GM12875 (cell line): ENCODE results near the gene RECQL5.

Experiments used
- H3K4me3 ChIP-seq: one replicate; pipeline ENCODE4 v1.5.1; 2011; ENCODE audit warnings: low read depth, low read length, control low read depth
- CTCF ChIP-seq: IDR thresholded peaks from 2 replicates; pipeline ENCODE4 v1.5.1; 2011; ENCODE audit warnings: low read depth, mild to moderate bottlenecking, control low read depth, inconsistent platforms, low read length, moderate library complexity, borderline replicate concordance; ENCODE audit not compliant: insufficient read depth

RECQL5 gene

GRCh38 chr17:75693500-75694481 is 26.8 kb upstream of the RECQL5 start:
- no peak overlapping the region for H3K4me3 ChIP-seq
- no peak for TF ChIP-seq CTCF

GRCh38 chr17:75692976-75693375 is 26.0 kb upstream of the RECQL5 start:
- TF ChIP-seq CTCF, result no peak
- H3K4me3 ChIP-seq, result no peak overlapping the region

GRCh38 chr17:75691801-75692626 is 25.1 kb upstream of the RECQL5 start:
- H3K4me3 ChIP-seq, result no peak overlapping the region
- TF ChIP-seq CTCF, result no peak

- TF ChIP-seq CTCF, result no peak
- no peak overlapping the region for H3K4me3 ChIP-seq
Measured at GRCh38 chr17:75691371-75691791, 24.4 kb upstream of the RECQL5 start.

GRCh38 chr17:75689441-75689873 is 22.5 kb upstream of the RECQL5 start:
- TF ChIP-seq CTCF, result no peak
- H3K4me3 ChIP-seq, result no peak overlapping the region

GRCh38 chr17:75688209-75688825 is 21.4 kb upstream of the RECQL5 start:
- TF ChIP-seq CTCF, result no peak

More at GRCh38 chr17:75688209-75688825, 21.4 kb upstream of the RECQL5 start:
- H3K4me3 ChIP-seq, result no peak overlapping the region
